Glutamatergic neuron (in vitro differentiated cells): Measurements from ENCODE around the gene MUC7. TPM values are rescaled to one million over a fixed set of nuclear protein-coding genes. Genes with fewer than 3 reads are reported as not detected.

ENCODE experiments used
- DNase-seq: peaks from one replicate; pipeline ENCODE4 v3.0.0; 2022
- H3K27ac Mint-ChIP-seq: one replicate; pipeline ENCODE4 v1.8.0; 2020; ENCODE audit warnings: mild to moderate bottlenecking, mixed read lengths, inconsistent platforms; ENCODE audit not compliant: unreplicated experiment
- H3K27me3 Mint-ChIP-seq: one replicate; pipeline ENCODE4 v1.8.0; 2020; ENCODE audit warnings: mild to moderate bottlenecking, moderate library complexity, mixed read lengths, inconsistent platforms; ENCODE audit not compliant: unreplicated experiment
- H3K36me3 Mint-ChIP-seq: one replicate; pipeline ENCODE4 v1.8.0; 2020; ENCODE audit warnings: mild to moderate bottlenecking, mixed read lengths, inconsistent platforms; ENCODE audit not compliant: unreplicated experiment
- H3K4me1 Mint-ChIP-seq: one replicate; pipeline ENCODE4 v1.8.0; 2020; ENCODE audit warnings: mild to moderate bottlenecking, low read depth, mixed read lengths, inconsistent platforms; ENCODE audit not compliant: unreplicated experiment
- H3K4me3 Mint-ChIP-seq: one replicate; pipeline ENCODE4 v1.8.0; 2020; ENCODE audit warnings: mild to moderate bottlenecking, mixed read lengths, inconsistent platforms; ENCODE audit not compliant: unreplicated experiment
- H3K9me3 Mint-ChIP-seq: one replicate; pipeline ENCODE4 v1.8.0; 2020; ENCODE audit warnings: mild to moderate bottlenecking, moderate library complexity, mixed read lengths, inconsistent platforms; ENCODE audit not compliant: unreplicated experiment
- long read RNA-seq: library from polyadenylated mRNA; unstranded; transcript quantifications from one replicate; pipeline ENCODE4 v2.0.0, GENCODE V29; 2020; ENCODE audit not compliant: unreplicated experiment
- total RNA-seq: library from RNA; stranded (reverse); fragmentation: NEBNext Ultra II Directional; extraction: Animal tissue kit (Norgen Biotek cat#: 25700); gene quantifications from one replicate; pipeline ENCODE4 v1.2.1, GENCODE V29; 2021; ENCODE audit not compliant: unreplicated experiment
- TF ChIP-seq, protein P1 (sequence below): fragments of 200-600 bp; sonication (generic); IDR thresholded peaks from one replicate; pipeline ENCODE4 v1.5.0; 2021; ENCODE audit not compliant: partially characterized antibody, unreplicated experiment

Gene MUC7
- not detected for total RNA-seq
- long read RNA-seq: 0 reads

DNA sequence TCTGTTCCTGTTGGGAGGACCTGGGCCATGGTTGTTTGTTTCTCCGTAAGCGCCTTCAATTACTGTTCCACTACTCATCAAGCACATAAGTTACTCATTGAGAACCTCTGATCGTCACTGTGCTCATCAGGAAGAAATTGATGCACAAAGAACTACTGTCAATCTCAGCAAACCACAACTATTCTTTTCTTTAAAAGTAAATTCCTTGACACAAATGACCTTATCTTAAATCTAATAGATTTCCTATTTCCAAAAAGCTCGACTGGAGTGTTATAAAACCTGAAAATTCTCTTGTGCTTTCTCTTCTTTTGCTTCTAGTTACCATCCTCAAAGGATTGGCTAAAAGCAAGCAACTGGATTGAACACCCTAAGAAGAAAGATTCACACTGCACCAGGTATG is at the start of gene MUC7:
MUC7 (plus strand) TSS at position 301 of the 400 bp plus-strand sequence. CDS start 1,825 bp downstream, outside the sequence.
- Mint-ChIP-seq H3K4me1 (no peaks in the 10 kb centered on the region), H3K36me3 (no peaks in the 10 kb centered on the region), H3K4me3 (no peak within 1 kb of the TSS), H3K27me3 (peaks cover 1% of the 10 kb centered on the region), H3K9me3 (no peaks in the 10 kb centered on the region), H3K27ac (no peak within 1 kb of the TSS)
- TF ChIP-seq, protein P1, sequence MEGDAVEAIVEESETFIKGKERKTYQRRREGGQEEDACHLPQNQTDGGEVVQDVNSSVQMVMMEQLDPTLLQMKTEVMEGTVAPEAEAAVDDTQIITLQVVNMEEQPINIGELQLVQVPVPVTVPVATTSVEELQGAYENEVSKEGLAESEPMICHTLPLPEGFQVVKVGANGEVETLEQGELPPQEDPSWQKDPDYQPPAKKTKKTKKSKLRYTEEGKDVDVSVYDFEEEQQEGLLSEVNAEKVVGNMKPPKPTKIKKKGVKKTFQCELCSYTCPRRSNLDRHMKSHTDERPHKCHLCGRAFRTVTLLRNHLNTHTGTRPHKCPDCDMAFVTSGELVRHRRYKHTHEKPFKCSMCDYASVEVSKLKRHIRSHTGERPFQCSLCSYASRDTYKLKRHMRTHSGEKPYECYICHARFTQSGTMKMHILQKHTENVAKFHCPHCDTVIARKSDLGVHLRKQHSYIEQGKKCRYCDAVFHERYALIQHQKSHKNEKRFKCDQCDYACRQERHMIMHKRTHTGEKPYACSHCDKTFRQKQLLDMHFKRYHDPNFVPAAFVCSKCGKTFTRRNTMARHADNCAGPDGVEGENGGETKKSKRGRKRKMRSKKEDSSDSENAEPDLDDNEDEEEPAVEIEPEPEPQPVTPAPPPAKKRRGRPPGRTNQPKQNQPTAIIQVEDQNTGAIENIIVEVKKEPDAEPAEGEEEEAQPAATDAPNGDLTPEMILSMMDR: no peak
- DNase-seq: no peak

DNA sequence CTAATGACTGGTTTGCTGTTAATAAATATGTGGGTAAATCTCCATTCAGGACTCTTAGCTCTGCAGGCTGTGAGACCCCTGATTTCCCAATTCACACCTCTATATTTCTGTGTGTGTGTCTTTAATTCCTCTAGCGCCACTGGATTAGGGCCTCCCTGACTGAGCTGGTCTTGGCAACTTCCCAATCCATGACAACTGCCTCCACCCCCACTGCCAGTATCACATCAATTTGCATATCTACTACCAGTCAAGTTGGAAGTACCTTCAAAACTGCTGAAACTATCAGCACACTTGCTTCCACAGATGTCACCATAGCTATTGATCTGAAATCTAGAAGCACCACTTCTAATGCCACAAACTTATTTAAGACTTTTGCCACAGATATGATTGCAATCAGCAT is 46.7 kb upstream of the MUC7 start:
- no peaks in the 10 kb centered on the region for H3K4me1 Mint-ChIP-seq
- TF ChIP-seq, protein P1: no peak
- H3K9me3 Mint-ChIP-seq: peaks cover 3% of the 10 kb centered on the region
- no peak overlapping the region for H3K27ac Mint-ChIP-seq
- no peak for DNase-seq
- no peak overlapping the region for H3K4me3 Mint-ChIP-seq
- H3K36me3 Mint-ChIP-seq: peaks cover 5% of the 10 kb centered on the region
- H3K27me3 Mint-ChIP-seq: peaks cover 2% of the 10 kb centered on the region

DNA sequence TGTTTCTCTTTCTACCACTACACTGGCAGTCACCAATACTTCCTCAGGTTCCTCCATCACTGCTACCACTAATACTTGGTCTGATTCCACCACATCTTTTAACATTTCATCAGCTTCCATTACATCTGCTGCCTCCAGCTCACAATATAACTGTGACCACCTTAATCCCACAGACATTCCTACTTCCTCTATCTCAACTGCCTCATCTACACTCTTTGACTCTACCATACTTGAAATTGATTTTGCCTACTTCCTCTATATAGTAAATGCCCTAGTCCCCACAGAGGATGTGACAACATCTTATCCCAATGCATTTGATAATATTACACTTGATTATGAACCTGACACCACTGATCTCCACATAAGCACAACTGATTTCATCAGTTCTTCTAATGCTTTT is 45.2 kb upstream of the MUC7 start:
- peaks cover 3% of the 10 kb centered on the region for H3K9me3 Mint-ChIP-seq
- no peak overlapping the region for H3K27ac Mint-ChIP-seq
- TF ChIP-seq, protein P1: no peak
- H3K36me3 Mint-ChIP-seq: peaks cover 5% of the 10 kb centered on the region
- no peak overlapping the region for H3K4me3 Mint-ChIP-seq
- DNase-seq: no peak
- H3K4me1 Mint-ChIP-seq: no peaks in the 10 kb centered on the region
- peaks cover 2% of the 10 kb centered on the region for H3K27me3 Mint-ChIP-seq

DNA sequence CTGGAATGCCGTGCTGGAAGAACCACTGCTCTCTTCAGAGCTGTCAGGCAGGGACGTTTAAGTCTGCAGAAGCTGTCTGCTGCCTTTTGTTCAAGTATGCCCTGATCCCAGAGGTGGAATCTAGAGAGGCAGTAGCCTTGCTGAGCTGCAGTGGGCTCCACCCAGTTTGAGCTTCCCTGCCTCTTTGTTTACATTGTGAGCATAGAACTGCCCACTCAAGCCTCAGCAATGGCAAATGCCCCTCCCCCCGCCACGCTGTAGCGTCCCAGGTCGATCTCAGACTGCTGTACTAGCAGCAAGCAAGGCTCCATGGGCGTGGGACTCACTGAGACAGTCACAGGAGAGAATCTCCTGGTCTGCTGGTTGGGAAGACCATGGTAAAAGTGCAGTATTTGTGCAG is 34.8 kb upstream of the MUC7 start:
- H3K36me3 Mint-ChIP-seq: no peaks in the 10 kb centered on the region
- TF ChIP-seq, protein P1: no peak
- no peaks in the 10 kb centered on the region for H3K4me1 Mint-ChIP-seq
- H3K27me3 Mint-ChIP-seq: peaks cover 2% of the 10 kb centered on the region
- H3K9me3 Mint-ChIP-seq: no peaks in the 10 kb centered on the region
- no peak overlapping the region for H3K27ac Mint-ChIP-seq
- H3K4me3 Mint-ChIP-seq: no peak overlapping the region
- no peak for DNase-seq

DNA sequence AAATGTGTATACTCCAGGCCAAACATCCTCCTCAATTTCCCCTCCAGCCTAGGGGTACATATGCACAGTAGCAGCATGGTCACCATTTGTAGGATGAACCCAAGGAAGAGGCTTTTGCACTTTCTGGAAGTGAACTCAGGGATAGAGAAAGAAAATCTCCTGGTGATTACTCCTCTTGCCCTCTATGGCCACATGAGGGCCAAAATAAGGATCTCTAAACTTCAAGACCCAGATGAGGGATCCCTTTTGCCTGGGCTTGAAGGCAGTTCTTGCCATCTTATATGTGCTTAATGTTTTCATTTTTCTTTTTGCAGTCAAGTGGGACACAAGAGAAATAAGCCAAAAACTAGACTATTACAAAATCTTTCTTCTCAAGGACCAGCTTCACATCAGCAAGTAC is 29.5 kb upstream of the MUC7 start:
- no peaks in the 10 kb centered on the region for H3K9me3 Mint-ChIP-seq
- peaks cover 2% of the 10 kb centered on the region for H3K27me3 Mint-ChIP-seq
- no peaks in the 10 kb centered on the region for H3K4me1 Mint-ChIP-seq
- H3K36me3 Mint-ChIP-seq: no peaks in the 10 kb centered on the region
- TF ChIP-seq, protein P1: no peak
- no peak overlapping the region for H3K27ac Mint-ChIP-seq
- no peak overlapping the region for H3K4me3 Mint-ChIP-seq
- no peak for DNase-seq
